GM10847 (cell line): ENCODE results near the gene MIPOL1.

ENCODE experiments used
- POLR2A ChIP-seq: IDR thresholded peaks from 2 replicates; pipeline ENCODE4 v1.6.1; 2011; ENCODE audit not compliant: insufficient read length; ENCODE audit errors: extremely low read depth

The MIPOL1 gene

GRCh38 chr14:37413504-37414003 lies 215.8 kb downstream of the MIPOL1 start:
- no peak for TF ChIP-seq POLR2A

DNA sequence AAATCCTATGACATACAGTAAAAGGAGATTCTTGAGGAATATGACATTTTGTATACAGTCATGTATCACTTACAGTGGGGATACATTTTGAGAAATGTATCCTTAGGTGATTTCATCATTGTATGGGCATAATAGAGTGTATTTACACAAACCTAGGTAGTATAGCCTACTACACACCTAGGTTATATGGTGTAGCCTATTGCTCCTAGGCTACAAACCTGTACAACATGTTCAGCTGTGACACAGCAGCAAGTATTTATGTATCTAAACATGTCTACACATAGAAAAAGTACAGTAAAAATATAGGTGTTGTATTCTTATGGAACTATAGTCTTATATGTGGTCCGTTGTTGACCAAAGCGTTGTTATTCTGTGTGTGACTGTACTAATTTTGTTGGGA lies 218.5 kb downstream of the MIPOL1 start:
- TF ChIP-seq POLR2A = no peak

DNA sequence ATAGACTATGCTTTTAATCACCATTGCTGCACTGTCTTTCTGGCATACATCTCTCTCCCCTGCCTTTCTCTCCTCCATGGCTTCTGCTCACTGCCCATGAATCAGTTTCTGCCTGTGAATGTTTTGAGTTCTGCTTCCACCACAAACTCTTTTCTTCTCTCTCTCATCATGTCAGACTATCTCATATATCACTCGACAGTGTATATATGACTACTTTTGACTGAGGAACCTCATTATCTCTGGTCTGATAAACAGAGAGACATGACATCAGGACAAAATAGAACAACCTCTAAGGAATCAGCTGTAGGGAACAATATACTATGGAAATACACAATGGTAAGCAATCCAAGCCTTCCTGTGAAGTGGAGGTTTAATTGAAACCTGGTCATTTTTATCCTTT lies 219.4 kb downstream of the MIPOL1 start:
- no peak for TF ChIP-seq POLR2A

DNA sequence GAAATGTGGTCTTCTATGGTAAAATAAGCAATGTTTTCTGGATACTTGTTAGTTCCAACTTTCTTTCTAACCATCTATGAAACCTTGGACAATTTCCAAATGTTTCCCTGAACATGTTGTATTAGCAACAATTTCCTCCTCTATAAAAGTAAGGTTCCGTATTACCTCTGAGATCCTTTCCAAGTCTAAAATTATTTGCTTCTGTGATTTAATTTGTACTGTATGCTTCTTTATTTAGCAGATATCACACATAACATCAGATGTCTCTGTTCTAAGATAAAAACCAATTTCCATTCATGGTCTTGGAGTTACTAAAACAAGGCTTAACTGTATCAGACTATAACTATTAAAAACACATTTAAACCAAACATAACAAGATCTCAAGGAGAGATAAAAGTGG lies 220.1 kb downstream of the MIPOL1 start:
- no peak for TF ChIP-seq POLR2A

DNA sequence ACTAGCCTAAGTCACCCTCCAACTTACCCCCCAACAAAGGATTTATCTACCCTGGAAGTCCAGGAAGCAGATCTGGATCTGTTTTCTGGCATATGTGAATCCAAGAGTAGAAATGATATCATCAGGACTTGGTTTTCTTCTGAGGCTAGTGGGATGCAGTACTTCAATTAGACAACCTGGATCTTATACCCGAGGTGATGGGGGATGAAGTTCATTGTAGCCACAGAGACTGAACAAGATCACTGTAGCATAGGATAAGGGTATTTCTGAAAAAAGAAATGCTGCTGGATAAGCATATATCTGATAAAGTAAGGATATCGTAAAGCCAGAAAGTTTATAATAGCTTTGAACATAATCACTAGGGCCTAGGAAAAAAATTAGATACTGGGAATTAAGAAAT lies 222.9 kb downstream of the MIPOL1 start:
- TF ChIP-seq POLR2A = no peak

- TF ChIP-seq POLR2A = no peak
These were observed 224.6 kb downstream of the MIPOL1 start for GRCh38 chr14:37422319-37422718.

GRCh38 chr14:37422748-37423147 lies 225.0 kb downstream of the MIPOL1 start:
- no peak for TF ChIP-seq POLR2A

GRCh38 chr14:37428954-37429353 lies 231.2 kb downstream of the MIPOL1 start:
- TF ChIP-seq POLR2A = no peak

- no peak for TF ChIP-seq POLR2A
These were observed 231.9 kb downstream of the MIPOL1 start for GRCh38 chr14:37429618-37430017.

DNA sequence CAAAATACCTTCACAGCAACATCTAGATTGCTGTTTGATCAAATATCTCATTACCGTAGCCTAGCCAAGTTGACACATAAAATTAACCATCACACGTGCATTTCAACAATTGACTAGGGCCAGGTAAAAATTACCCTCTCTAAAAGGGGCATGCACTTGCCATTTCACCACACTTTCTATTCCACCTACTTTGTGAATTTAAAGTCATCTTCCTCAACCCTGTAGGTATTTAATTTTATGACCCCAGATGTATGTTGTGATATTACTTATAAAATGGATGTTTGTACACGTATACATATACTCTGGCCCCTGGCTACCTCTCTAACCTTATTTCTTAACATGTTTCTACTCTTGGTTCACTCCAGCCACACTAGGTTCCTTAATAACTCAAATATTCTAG lies 237.1 kb downstream of the MIPOL1 start:
- no peak for TF ChIP-seq POLR2A

DNA sequence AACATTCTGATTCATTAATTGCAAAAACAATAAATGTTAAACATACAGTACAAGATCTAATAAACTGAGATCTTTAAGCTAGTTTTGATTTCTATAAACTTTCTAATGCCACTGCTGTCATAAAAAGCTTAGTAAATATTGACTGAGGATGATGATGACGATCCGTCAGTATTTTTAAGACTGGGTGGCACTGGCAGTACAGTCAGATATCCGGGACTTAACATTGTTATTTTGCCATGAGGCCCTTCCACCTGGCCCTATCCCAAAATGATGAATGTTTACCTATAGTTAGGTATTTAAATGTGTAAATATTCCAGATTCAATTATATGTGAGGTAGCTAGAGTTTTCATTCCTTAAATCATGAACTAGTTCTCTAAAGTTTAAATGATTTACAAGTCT lies 238.8 kb downstream of the MIPOL1 start:
- TF ChIP-seq POLR2A = no peak

- no peak for TF ChIP-seq POLR2A
These were observed 239.8 kb downstream of the MIPOL1 start for GRCh38 chr14:37437490-37437889.

DNA sequence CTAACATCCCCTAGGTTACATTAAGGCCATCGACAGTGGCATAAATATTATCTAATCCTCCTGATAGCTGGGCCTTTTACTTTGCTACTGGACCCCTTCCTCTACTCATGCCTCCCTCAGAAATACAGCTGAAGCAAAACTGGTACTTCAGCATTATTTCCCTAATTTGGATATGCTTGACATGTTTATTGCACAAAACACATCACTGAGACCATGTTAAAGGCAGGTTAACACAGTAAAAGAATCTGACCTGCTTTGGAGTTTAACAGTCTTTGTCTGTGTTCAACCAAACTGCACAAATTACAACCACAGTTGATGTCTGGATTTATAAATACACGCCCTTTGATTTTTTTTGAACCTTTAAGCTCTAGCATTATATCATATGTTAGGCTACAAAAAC lies 240.7 kb downstream of the MIPOL1 start:
- no peak for TF ChIP-seq POLR2A

GRCh38 chr14:37443461-37443860 lies 245.7 kb downstream of the MIPOL1 start:
- no peak for TF ChIP-seq POLR2A

DNA sequence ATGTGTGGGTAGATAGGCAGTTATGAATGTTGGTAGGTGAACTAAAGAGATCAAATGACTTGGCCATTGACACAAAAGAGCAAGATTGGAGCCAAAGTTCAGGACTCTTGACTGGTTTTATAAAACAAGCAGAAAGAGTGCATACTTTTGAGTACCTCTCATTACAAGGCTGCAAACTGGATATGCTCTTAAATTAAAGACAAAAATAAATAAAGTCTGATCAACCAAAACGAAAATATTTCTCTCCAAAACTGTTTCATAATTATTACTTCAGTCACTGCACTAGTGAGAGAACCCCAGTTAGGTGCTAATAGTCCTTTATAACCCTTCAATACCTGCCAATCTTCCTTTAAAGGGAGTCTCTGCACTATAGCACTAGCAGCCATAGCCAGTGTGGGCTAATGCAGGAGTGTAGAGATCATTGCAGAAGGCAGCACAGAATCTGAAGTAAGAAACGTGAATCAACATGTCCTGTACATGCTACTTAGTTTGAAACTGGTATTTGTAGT lies 250.2 kb downstream of the MIPOL1 start:
- no peak for TF ChIP-seq POLR2A

GRCh38 chr14:37452323-37452722 lies 254.6 kb downstream of the MIPOL1 start:
- TF ChIP-seq POLR2A = no peak

DNA sequence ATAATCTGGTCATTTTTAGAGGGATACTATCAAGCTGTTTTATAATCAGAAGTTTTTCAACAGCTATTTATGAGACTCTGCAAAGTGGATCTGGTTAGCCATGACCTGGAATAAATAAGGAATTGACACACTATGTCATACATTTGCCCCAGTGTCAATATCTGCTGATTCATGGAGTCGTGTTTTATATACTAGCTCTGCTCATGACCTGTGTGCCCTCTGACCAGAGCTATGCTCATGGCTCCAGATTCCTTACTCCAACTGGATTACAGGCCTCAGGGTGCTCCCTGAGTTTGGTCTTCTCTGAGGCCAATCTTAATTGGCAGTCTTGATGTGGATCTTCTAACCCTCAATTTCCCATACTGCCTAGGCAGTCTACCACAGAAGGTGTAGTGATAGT lies 256.2 kb downstream of the MIPOL1 start:
- no peak for TF ChIP-seq POLR2A

- TF ChIP-seq POLR2A = no peak
These were observed 259.6 kb downstream of the MIPOL1 start for GRCh38 chr14:37457334-37457733.
